Lower lobe of right lung (tissue), 2 donors: Measurements from ENCODE around the gene HMG20B. TPM values are rescaled to one million over a fixed set of nuclear protein-coding genes. Genes with fewer than 3 reads are reported as not detected.

ENCODE experiments used
- ATAC-seq, 2 donors: fragments of 200-7000 bp; cut with Tn5 transposase; one replicate each; pipeline ENCODE4 v1.9.1; 2020 to 2022; ENCODE audit warnings: mild to moderate bottlenecking in 2 of 2, moderate library complexity in 2 of 2
- DNase-seq: peaks from one replicate; pipeline ENCODE4 v3.0.0-alpha.2; 2020
- H3K27ac ChIP-seq: fragments of 200-600 bp; one replicate; pipeline ENCODE4 v1.8.0; 2022
- H3K27me3 ChIP-seq: fragments of 200-600 bp; one replicate; pipeline ENCODE4 v1.8.0; 2022; ENCODE audit warnings: low read depth
- H3K36me3 ChIP-seq: fragments of 200-600 bp; one replicate; pipeline ENCODE4 v1.8.0; 2022; ENCODE audit warnings: mild to moderate bottlenecking
- H3K4me1 ChIP-seq: fragments of 200-600 bp; one replicate; pipeline ENCODE4 v1.8.0; 2022
- H3K4me3 ChIP-seq: fragments of 200-600 bp; one replicate; pipeline ENCODE4 v1.8.0; 2022; ENCODE audit warnings: mild to moderate bottlenecking
- H3K9me3 ChIP-seq: fragments of 200-600 bp; one replicate; pipeline ENCODE4 v1.8.0; 2022
- CTCF ChIP-seq: fragments of 200-600 bp; IDR thresholded peaks from one replicate; pipeline ENCODE4 v1.8.0; 2022; ENCODE audit warnings: antibody characterized with exemption, mild to moderate bottlenecking
- intact Hi-C: fragments of 100-400 bp; cut with DNase I; formaldehyde crosslinking; loops from one replicate; pipeline ENCODE4 v1.11.0; 2022
- total RNA-seq: library from RNA; stranded (reverse); fragmentation: NEBNext Ultra II Directional; extraction: Animal tissue kit (Norgen Biotek cat#: 25700); gene quantifications from one replicate; pipeline ENCODE4 v1.2.1, GENCODE V29; 2021
- donor health status: DM: no; HTN: yes; CAD: no; lungs with severe emphysema.

HMG20B gene
- total RNA-seq, 1 donor from 2014 or later: 60.9 TPM

DNA sequence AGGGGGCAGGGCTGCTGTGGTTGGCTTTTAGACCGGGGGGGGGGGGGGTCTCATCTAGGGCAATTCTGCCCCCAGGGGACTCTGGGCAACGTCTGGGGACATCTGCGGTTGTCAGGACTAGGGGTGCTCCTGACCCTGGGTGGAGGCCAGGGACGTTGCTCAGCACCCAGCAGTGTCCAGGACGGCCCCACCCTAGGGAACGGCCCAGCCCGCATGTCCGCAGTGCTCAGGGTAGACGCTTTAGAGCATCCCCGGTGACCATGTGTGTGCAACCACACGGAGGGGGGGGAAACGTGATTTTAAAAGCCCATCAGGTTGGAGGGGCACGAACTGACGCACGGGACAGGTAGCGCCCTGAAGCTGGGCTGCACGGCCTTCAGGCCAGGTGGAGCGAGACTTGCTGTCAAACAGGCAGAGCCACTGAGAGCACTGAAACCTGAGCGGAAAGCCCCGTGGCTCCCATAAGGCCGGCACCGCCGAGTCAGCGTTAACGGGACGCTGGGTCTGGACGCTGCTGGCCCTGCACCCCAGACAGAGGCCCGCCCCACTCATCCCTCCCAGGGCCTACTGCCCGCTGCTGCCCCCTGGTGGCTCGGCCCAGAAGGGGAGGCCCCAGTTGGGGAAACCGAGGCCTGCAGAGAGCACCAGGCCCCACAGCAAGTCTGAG lies 45.5 kb downstream of the HMG20B start:
- Histone ChIP-seq H3K4me1 (peaks cover 12% of the 10 kb centered on the region), H3K4me3 (no peak overlapping the region), H3K27me3 (no peaks in the 10 kb centered on the region), H3K9me3 (no peaks in the 10 kb centered on the region), H3K36me3 (peaks cover 63% of the 10 kb centered on the region), H3K27ac (no peak overlapping the region)
- TF ChIP-seq CTCF: peak; percentile 95
- peak; percentile 72 to 80 for ATAC-seq
- intact Hi-C loops: no loop called here
- DNase-seq: no peak

- H3K36me3 ChIP-seq: peaks cover 61% of the 10 kb centered on the region
- no peak for ATAC-seq
- intact Hi-C loops: no loop called here
- no peak for DNase-seq
- TF ChIP-seq CTCF: no peak
- H3K4me3 ChIP-seq: no peak overlapping the region
- H3K27ac ChIP-seq: no peak overlapping the region
- H3K9me3 ChIP-seq: no peaks in the 10 kb centered on the region
- no peaks in the 10 kb centered on the region for H3K27me3 ChIP-seq
- H3K4me1 ChIP-seq: peaks cover 12% of the 10 kb centered on the region
Observed at GRCh38 chr19:3618811-3619630, 46.3 kb downstream of the HMG20B start.

GRCh38 chr19:3619631-3620012 lies 46.9 kb downstream of the HMG20B start:
- Histone ChIP-seq H3K27ac (no peak overlapping the region), H3K36me3 (peaks cover 61% of the 10 kb centered on the region), H3K27me3 (no peaks in the 10 kb centered on the region), H3K4me3 (no peak overlapping the region), H3K4me1 (peaks cover 13% of the 10 kb centered on the region), H3K9me3 (no peaks in the 10 kb centered on the region)
- no peak for TF ChIP-seq CTCF
- ATAC-seq (no peak), DNase-seq (no peak)
- intact Hi-C loops: no loop called here

- DNase-seq: no peak
- H3K27me3 ChIP-seq: no peaks in the 10 kb centered on the region
- ATAC-seq: no peak
- no peaks in the 10 kb centered on the region for H3K9me3 ChIP-seq
- intact Hi-C loops: no loop called here
- H3K36me3 ChIP-seq: peaks cover 61% of the 10 kb centered on the region
- no peak for TF ChIP-seq CTCF
- H3K27ac ChIP-seq: no peak overlapping the region
- no peak overlapping the region for H3K4me3 ChIP-seq
- H3K4me1 ChIP-seq: peaks cover 20% of the 10 kb centered on the region
Observed at GRCh38 chr19:3620145-3620816, 47.5 kb downstream of the HMG20B start.

DNA sequence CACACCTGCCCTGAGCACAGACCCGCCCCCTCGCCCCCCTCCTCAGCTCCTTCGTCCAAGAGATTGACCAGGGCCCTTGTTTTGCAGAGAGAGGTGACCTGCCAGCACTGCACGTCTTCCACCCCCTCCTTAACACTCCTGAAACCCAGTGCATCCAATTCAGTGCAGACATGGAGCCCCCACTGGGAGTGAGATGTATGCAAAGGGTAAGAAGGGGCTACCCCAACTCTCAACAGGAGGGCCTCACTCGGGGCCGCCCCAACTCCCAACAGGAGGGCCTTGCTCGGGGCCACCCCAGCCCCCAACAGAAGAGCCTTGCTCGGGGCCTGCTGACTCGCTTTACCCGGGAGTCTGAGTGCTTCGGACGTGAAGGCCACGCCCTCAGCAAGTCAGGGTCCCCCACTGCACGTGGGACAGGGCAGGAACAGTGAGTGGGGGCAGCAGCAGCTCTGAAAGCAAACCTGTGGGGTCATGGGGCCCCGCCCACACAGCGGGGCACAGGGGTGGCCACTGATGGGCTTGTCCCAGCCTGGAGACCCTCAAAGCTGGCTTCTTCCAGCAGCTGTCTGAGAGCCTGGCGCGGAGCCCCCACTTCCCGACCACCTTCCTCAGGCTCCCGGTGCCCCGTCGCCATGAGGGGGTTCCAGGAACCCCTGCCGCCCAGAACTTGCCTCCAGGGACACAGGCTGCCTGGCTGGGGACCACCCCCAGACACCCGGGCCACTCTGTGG lies 48.2 kb downstream of the HMG20B start:
- Histone ChIP-seq H3K36me3 (peaks cover 61% of the 10 kb centered on the region), H3K4me3 (no peak overlapping the region), H3K9me3 (no peaks in the 10 kb centered on the region), H3K27me3 (no peaks in the 10 kb centered on the region), H3K27ac (no peak overlapping the region), H3K4me1 (peaks cover 27% of the 10 kb centered on the region)
- no peak for TF ChIP-seq CTCF
- intact Hi-C loops: no loop called here
- no peak for ATAC-seq
- DNase-seq: no peak
